ENCODE data around the gene KDR. TPM values are rescaled to one million over a fixed set of nuclear protein-coding genes. Genes with fewer than 3 reads are reported as not detected.

The KDR gene
- polyA plus RNA-seq, 1 of the 3 experiments (the other 2 are of a cell fraction): not detected

GRCh38 chr4:55117511-55117910 is 7.9 kb downstream of the KDR start:
- CTCF ChIA-PET: interaction anchor here (2.0 kb wide), 1 partner anchor 146 kb away, joined by 6 read pairs; no protein-coding TSS in a partner anchor
- no peak for DNase-seq

GRCh38 chr4:55116450-55116849 is 8.9 kb downstream of the KDR start:
- ChIA-PET CTCF (interaction anchor here (0.7 to 2.0 kb wide), 3 partner anchors 11 to 145 kb away, joined by 3 to 6 read pairs (median 3); no protein-coding TSS in a partner anchor), POLR2A (no interaction called here)
- 6% methylated on average over 1 of the region's 1 CpG for WGBS (ENCODE audit: low lambda C conversion rate)
- Histone ChIP-seq H3K79me2 (ENCODE audit: insufficient read depth) (no peaks in the 10 kb centered on the region), H3K4me1 (ENCODE audit: control insufficient read depth in 1 of 2, insufficient read depth in 2 of 2, low read depth in 1 of 2, low read length in 1 of 2) (no peaks in the 10 kb centered on the region), H3K27me3 (ENCODE audit: insufficient read depth) (no peaks in the 10 kb centered on the region), H3K9me3 (no peaks in the 10 kb centered on the region), H3K9ac (no peak overlapping the region), H3K9me2 (no peaks in the 10 kb centered on the region), H3K36me3 (replicated peaks in 1 of 2; ENCODE audit: control insufficient read depth in 1 of 2, insufficient read depth in 2 of 2, low read length in 1 of 2) (no peaks in the 10 kb centered on the region), H3K4me2 (no peak overlapping the region), H3K4me3 (ENCODE audit: low read depth in 2 of 2, low read length in 1 of 2) (no peak overlapping the region), H3K27ac (ENCODE audit: low read depth in 2 of 2, low read length in 1 of 2) (no peak overlapping the region), H2AFZ (ENCODE audit: low read depth) (no peak overlapping the region), H4K20me1 (ENCODE audit: insufficient read depth) (no peaks in the 10 kb centered on the region), H3F3A (replicated peaks; ENCODE audit: insufficient read depth) (no peaks in the 10 kb centered on the region)
- no peak for DNase-seq
- TF ChIP-seq USF1 (IDR thresholded peaks at IDR 0.05; ENCODE audit: borderline replicate concordance, low read depth) (no peak), TEAD4 (IDR thresholded peaks at IDR 0.05; ENCODE audit: borderline replicate concordance, insufficient read depth) (no peak), SMC3 (IDR thresholded peaks at IDR 0.05; ENCODE audit: low read depth, low read length) (no peak), IRF3 (IDR thresholded peaks at IDR 0.05; ENCODE audit: low read depth, low read length) (no peak), RFX5 (IDR thresholded peaks at IDR 0.05; ENCODE audit: low read length) (no peak), TAF1 (IDR thresholded peaks at IDR 0.05; ENCODE audit: borderline replicate concordance, low read depth, low read length) (no peak), ELF1 (IDR thresholded peaks at IDR 0.05) (no peak), ZBTB33 (IDR thresholded peaks at IDR 0.05; ENCODE audit: borderline replicate concordance, low read depth) (no peak), GABPA (IDR thresholded peaks at IDR 0.05; ENCODE audit: low read depth) (no peak)

More at GRCh38 chr4:55117511-55117910, 7.9 kb downstream of the KDR start:
- Histone ChIP-seq H3F3A (replicated peaks; ENCODE audit: insufficient read depth) (no peaks in the 10 kb centered on the region), H3K79me2 (ENCODE audit: insufficient read depth) (no peaks in the 10 kb centered on the region), H3K36me3 (replicated peaks in 1 of 2; ENCODE audit: control insufficient read depth in 1 of 2, insufficient read depth in 2 of 2, low read length in 1 of 2) (no peaks in the 10 kb centered on the region), H3K27ac (ENCODE audit: low read depth in 2 of 2, low read length in 1 of 2) (no peak overlapping the region), H3K9me3 (no peaks in the 10 kb centered on the region), H3K27me3 (ENCODE audit: insufficient read depth) (no peaks in the 10 kb centered on the region), H3K4me3 (ENCODE audit: low read depth in 2 of 2, low read length in 1 of 2) (no peak overlapping the region), H2AFZ (ENCODE audit: low read depth) (no peak overlapping the region), H4K20me1 (ENCODE audit: insufficient read depth) (no peaks in the 10 kb centered on the region), H3K4me2 (no peak overlapping the region), H3K9me2 (no peaks in the 10 kb centered on the region), H3K4me1 (ENCODE audit: control insufficient read depth in 1 of 2, insufficient read depth in 2 of 2, low read depth in 1 of 2, low read length in 1 of 2) (no peaks in the 10 kb centered on the region), H3K9ac (no peak overlapping the region)
- 90% methylated on average over 1 of the region's 1 CpG for WGBS (ENCODE audit: low lambda C conversion rate)
- POLR2A ChIA-PET: no interaction called here
- TF ChIP-seq TCF12 (IDR thresholded peaks at IDR 0.05) (no peak), RFX5 (IDR thresholded peaks at IDR 0.05; ENCODE audit: low read length) (no peak), RAD21 (IDR thresholded peaks at IDR 0.05; ENCODE audit: low read length) (no peak), MXI1 (IDR thresholded peaks at IDR 0.05; ENCODE audit: low read depth, low read length) (no peak), YY1 (IDR thresholded peaks at IDR 0.05; ENCODE audit: low read depth) (no peak)

Measured in SK-N-SH (cell line).